Measurements from ENCODE around the gene IL27RA. TPM values are rescaled to one million over a fixed set of nuclear protein-coding genes. Genes with fewer than 3 reads are reported as not detected.
"Not testable (repeated sequence)": the region's sequence is repeated elsewhere in the genome, so short reads cannot be mapped to it uniquely, and the experiment has no call there.

Gene IL27RA
- total and polyA plus RNA-seq, 7 donors = 1.5 to 3.7 (median 2.8) TPM

GRCh38 chr19:14050512-14050911, 18.9 kb downstream of the IL27RA start:
- H3K4me1 ChIP-seq = no peaks in the 10 kb centered on the region
- no peak for ATAC-seq
- no peak overlapping the region for H3K27ac ChIP-seq
- H3K4me3 ChIP-seq = no peak overlapping the region
- H3K36me3 ChIP-seq (ENCODE audit: insufficient read depth in 1 of 2, low read depth in 1 of 2) = no peaks in the 10 kb centered on the region
- TF ChIP-seq CTCF (IDR thresholded peaks at IDR 0.05) = no peak
- WGBS, 3 donors = 91 to 96% (median 94%) methylated on average over 4 of the region's 4 CpGs
- no peaks in the 10 kb centered on the region for H3K27me3 ChIP-seq (ENCODE audit: insufficient read depth in 3 of 3, low read length in 2 of 3)
- DNase-seq = no peak
- intact Hi-C loops (cut with DNase I) = no loop called here
- no peaks in the 10 kb centered on the region for H3K9me3 ChIP-seq

GRCh38 chr19:14050961-14051360, 19.4 kb downstream of the IL27RA start:
- H3K27me3 ChIP-seq (ENCODE audit: insufficient read depth in 3 of 3, low read length in 2 of 3); ATAC-seq; H3K36me3 ChIP-seq (ENCODE audit: insufficient read depth in 1 of 2, low read depth in 1 of 2); H3K4me1 ChIP-seq; DNase-seq; H3K27ac ChIP-seq; H3K9me3 ChIP-seq; H3K4me3 ChIP-seq; intact Hi-C loops (cut with DNase I): not testable (repeated sequence)
- 89 to 95% (median 93%) methylated on average over 11 of the region's 11 CpGs for WGBS, 3 donors

GRCh38 chr19:14051980-14052379, 20.4 kb downstream of the IL27RA start:
- no peak overlapping the region for H3K27ac ChIP-seq
- H3K27me3 ChIP-seq (ENCODE audit: insufficient read depth in 3 of 3, low read length in 2 of 3) = peaks cover 0 to 4% (median 3%) of the 10 kb centered on the region in 3 donors
- DNase-seq (no peak), ATAC-seq (no peak)
- no peaks in the 10 kb centered on the region for H3K36me3 ChIP-seq (ENCODE audit: insufficient read depth in 1 of 2, low read depth in 1 of 2)
- WGBS, 3 donors = 78 to 86% (median 84%) methylated on average over 9 of the region's 9 CpGs
- H3K4me3 ChIP-seq = no peak overlapping the region
- H3K4me1 ChIP-seq = no peaks in the 10 kb centered on the region
- intact Hi-C loops (cut with DNase I) = no loop called here
- no peaks in the 10 kb centered on the region for H3K9me3 ChIP-seq
- no peak for TF ChIP-seq CTCF (IDR thresholded peaks at IDR 0.05)

- DNase-seq = no peak
- intact Hi-C loops (cut with DNase I) = no loop called here
- Histone ChIP-seq H3K4me1 (no peaks in the 10 kb centered on the region), H3K27me3 (ENCODE audit: insufficient read depth in 3 of 3, low read length in 2 of 3) (peaks cover 0 to 7% (median 5%) of the 10 kb centered on the region in 3 donors), H3K4me3 (no peak overlapping the region), H3K36me3 (ENCODE audit: insufficient read depth in 1 of 2, low read depth in 1 of 2) (no peaks in the 10 kb centered on the region), H3K9me3 (no peaks in the 10 kb centered on the region), H3K27ac (no peak overlapping the region)
- no peak for ATAC-seq
- WGBS, 3 donors = 80 to 92% (median 82%) methylated on average over 6 of the region's 6 CpGs
- no peak for TF ChIP-seq CTCF (IDR thresholded peaks at IDR 0.05)
Measured at GRCh38 chr19:14052470-14052869, 20.9 kb downstream of the IL27RA start.

- no peak for TF ChIP-seq CTCF (IDR thresholded peaks at IDR 0.05)
- ATAC-seq = no peak
- H3K9me3 ChIP-seq = no peaks in the 10 kb centered on the region
- no peak overlapping the region for H3K27ac ChIP-seq
- no peak for DNase-seq
- WGBS, 3 donors = 86 to 93% (median 88%) methylated on average over 3 of the region's 3 CpGs
- no peaks in the 10 kb centered on the region for H3K36me3 ChIP-seq (ENCODE audit: insufficient read depth in 1 of 2, low read depth in 1 of 2)
- H3K27me3 ChIP-seq (ENCODE audit: insufficient read depth in 3 of 3, low read length in 2 of 3) = peaks cover 0 to 13% (median 8%) of the 10 kb centered on the region in 3 donors
- intact Hi-C loops (cut with DNase I) = no loop called here
- no peak overlapping the region for H3K4me3 ChIP-seq
- H3K4me1 ChIP-seq = no peaks in the 10 kb centered on the region
Measured at GRCh38 chr19:14053032-14053431, 21.5 kb downstream of the IL27RA start.

Measured in psoas muscle (tissue), 8 donors.